CD4-positive, alpha-beta T cell treated with Interleukin-4 for 1 hour (primary cell): ENCODE results near the gene AHCTF1.
"Not testable (repeated sequence)": the region's sequence is repeated elsewhere in the genome, so short reads cannot be mapped to it uniquely, and the experiment has no call there.

Source experiments
- DNase-seq, 2 donors: peaks; one replicate each; pipeline ENCODE4 v3.0.0-alpha.2; 2020 to 2022

AHCTF1 gene

DNA sequence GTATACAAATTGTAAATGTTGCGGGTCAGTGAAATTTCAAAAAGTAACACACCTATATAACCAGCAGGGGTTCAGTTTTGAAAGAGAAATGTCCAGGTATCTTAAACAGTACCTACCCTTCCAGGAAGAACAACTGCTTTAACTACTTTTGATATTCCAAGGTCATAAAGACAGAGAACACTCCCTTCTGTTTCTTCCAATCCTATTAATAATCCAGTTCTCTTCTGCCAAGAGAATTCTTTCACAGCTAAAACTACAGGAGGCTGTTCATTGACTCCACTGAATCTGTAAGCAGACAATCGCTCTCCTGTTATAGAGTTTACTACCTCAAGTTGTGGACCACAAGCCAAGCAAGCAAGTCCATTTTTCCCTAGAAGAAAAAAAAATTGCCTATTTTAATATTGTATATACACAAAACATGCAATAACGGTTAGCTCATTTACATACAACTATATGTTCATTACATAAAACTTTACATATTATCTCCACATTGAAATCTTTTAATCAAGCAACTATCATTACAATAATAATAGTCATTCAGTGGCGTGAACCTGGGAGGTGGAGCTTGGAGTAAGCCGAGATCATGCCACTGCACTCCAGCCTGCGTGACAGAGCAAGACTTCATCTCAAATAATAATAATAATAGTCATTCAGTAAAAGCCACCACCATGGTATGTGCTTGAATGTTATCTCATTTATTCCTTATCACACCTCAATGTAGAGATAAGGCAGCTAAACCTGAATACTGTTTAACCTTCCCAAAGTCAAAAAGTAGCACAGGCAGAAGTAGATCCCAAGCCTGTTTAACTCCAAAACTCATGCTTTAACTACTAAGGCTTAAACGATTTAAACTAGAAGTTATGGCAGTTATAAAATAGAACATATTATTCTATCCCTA is 15.5 kb downstream of the AHCTF1 start:
- DNase-seq: not testable (repeated sequence)

DNA sequence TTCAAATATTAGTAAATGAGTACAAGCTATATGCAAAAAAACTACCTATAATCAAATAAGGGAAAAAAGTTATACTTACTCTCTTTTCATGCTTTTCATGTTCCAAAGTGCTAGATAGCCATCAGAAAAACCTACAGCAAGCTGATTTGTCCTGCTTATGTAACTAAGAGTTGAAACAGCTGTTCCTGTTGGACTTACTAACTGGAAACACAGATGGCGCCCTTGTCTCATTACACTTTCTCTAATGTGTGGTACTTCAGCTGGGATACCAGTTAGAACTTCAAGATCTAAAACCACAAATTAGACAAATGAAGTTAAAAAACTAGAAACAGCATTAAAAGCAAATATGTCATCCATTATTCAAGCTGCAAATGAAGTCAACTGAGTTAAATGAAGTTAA is 24.3 kb downstream of the AHCTF1 start:
- peak; percentile 36 to 52 for DNase-seq

DNA sequence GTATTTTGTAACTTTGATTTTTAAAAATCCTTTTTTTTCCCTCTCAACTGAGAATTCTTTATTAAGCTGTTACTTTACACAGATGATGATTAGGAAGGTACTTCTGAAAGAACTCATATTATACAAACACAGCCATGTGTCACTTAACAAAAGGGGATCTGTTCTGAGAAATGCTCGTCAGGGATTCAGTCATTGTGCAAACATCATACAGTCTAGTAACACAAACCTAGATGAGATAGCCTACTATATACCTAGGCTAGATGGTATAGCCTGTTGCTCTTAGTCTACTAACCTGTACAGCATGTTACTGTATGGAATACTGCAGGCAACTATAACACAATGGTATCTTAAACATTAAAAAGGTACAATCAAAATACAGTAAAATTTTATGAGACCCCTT is 24.9 kb downstream of the AHCTF1 start:
- DNase-seq: no peak

DNA sequence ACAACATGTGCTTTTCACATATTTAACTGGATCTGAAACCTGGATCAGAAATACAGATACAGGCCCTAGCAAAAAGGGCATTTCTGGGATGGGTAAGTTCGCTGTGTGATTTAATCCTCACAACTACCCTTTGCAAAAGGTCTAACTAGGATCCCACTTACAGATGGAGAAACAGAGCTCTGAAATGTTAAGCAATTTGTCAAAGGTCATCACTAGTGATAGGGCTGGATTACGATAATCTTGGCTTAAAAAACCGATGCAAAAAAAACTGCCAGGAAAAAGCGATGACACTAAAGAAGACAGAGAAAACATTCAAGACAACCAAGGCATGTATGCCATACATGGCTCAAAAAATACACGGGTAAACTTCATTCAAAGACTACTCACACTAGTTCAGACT is 29.9 kb downstream of the AHCTF1 start:
- DNase-seq: no peak

DNA sequence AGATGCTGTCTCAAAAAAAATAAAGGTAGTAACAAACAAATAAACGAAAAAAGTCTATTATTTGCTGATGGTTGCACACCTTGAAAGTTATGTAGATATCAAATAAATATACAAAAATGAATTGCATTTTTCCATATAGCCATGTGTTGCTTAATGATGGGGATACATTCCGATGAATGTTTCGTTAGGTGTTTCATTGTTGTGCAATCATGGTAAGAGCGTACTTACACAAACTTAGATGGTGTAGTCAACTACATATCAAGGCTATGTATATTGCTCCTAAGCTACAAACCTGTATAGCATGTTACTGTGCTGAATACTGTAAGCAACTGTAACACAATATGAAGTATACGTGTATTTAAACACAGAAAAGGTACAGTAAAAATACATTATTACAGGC is 34.4 kb downstream of the AHCTF1 start:
- DNase-seq: no peak

DNA sequence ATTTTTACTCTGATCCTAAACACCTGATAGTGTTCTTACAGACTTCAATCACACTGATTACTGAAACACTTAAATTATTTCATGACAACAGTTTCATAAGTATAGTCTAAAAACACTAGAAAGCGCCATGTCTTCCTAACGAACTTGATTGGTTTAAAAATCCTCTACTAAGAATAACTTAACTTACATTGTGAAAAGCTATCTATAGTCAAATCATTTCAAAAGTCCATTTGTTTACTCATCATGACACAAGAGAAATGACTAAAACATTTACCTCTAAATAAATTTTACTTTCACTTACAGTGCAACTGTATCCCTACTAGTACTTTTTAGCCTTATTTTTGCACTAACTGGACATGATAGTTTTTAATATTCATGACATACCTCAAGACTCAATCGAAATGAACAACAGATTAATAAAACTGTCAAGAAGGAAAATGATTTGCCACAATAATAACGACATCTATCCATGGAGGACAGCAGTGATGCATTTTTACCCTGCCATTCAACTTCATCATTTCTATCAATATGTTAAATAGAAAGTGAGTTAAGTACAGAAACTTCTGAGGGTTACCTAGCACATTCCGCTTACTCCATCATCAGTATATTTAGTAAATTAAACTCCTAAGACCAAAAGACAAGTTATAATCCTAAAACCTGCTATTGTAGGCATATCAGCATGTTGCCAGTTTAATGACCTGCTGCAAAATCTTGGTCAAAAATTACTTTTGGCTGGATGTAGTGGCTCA is 38.4 kb downstream of the AHCTF1 start:
- DNase-seq: no peak

DNA sequence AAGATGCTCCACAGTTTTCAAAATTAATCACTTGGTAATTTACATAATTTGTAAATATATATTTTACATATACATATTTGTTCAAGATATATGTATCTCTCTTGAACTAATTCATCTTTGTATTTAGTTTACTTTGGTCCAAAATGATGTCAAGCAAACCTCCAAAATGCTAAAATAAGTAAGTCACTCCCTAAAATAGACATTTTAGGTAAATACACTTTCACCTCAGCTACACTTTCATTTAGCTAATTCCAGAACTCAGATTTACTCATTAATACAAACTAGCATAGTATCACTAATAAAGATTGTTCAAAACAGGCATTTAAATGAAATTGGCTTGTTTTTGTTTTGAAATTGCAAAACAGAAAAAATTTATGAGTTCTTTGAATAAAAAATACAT is 40.6 kb downstream of the AHCTF1 start:
- DNase-seq: no peak

DNA sequence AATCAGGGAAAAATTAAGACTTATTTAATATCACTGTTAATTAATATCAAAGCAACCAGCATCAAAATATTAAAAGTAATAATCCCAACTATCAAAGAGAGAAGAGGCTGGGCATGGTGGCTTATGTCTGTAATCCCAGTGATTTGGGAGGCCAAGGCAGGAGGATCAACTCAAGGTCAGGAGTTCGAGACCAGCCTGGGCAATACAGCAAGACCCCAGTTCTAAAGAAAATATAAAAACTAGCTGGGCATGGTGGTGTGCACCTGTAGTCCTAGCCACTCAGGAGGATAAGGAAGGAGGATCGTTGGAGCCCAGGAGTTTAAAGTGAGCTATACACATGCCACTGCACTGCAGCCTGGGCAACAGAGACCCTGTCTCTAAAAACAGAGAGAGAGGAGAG is 43.2 kb downstream of the AHCTF1 start:
- no peak for DNase-seq

DNA sequence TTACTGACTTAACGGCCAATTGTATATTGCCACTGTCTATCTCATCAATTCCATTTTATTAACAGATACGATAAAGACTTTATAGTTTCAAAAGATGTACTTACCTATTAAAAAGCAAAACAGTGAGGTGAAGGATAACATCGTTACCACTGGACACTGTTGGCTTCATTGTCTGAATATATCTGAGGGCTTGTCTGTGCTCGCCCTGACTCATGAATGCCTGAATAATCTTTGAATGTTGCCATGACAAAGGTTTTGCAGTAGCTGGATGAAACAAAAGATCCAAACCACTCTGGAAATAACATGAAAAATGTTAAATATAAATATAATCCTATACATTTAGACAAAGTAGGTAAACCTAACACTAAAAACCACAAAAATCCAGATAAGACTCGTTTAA is 46.4 kb downstream of the AHCTF1 start:
- DNase-seq: not testable (repeated sequence)

DNA sequence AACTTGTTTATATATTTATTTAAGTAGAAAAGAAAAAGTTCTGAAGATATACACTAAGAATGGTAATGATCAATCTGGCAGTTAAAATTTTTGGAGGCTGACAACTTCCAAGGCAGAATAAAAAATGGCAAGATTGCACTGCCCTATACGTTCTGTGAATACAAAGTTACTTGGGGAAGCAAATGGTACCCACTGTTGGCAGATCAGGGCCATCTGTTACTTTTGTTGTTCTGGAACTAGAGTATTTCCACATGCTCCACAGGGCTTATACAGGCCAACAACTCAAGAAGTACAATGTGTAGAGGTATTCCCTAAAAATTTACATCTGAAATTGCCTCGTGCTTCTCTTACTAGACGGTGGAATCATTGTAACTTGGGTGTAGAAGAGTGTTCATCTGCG is 53.2 kb downstream of the AHCTF1 start:
- DNase-seq: no peak

DNA sequence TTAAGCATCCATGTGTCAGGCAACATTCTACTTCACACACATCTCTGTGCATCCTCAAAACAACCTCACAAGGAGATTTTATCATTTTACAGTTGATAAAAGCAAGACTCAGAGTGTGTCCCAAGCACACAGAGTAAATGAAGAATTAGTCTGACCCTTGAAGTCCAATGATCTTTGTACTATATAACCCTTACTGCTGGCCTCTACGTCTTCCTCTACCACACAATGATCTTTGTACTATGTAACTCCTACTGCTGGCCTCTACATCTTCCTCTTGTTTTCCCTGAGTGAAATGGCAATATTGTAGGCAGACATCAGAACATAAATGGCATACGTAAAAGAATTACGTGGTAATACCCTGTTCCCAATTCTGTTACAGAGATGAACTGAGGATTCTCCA is 55.3 kb downstream of the AHCTF1 start:
- no peak for DNase-seq

DNA sequence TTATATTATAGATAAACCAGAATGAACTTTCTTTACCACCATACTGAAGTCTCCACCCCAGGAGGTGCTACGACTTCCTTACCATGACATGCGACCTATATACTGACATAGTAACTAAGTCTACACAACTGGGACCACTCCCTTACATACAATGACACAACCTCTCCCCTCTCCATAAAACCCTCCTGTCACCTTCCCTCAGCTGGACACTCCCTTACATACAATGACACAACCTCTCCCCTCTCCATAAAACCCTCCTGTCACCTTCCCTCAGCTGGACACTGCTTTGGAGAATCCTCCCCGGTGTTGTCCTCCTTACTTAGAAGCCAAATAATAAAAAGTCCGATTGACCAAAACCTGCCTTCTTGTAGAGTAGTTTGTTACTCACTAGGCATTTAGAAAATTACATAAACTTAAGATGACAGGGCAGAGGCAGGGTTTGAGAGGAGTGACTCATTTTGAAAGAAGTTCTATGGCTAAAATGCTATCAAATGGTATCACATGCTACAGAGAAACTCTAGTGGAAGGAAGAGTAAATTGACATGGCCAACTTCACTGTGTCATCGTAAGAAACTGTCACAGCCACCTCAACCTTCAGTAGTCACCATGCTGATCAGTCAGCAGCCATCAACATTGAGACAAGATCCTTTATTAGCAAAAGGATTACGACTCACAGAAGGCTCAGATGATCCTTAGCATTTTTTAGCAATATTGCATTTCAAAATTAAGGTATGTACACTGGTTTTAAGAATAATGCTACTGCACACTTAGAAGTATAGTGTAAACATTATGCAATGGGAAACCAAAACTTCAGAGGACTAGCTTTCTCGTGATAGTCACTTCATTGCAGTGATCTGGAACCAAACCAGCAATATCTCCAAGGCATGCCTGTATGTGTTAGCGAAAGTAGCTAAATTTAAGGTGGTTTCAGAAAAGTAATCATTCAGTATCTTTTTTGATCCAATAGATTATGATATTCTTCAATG is 56.4 kb downstream of the AHCTF1 start:
- DNase-seq: no peak

DNA sequence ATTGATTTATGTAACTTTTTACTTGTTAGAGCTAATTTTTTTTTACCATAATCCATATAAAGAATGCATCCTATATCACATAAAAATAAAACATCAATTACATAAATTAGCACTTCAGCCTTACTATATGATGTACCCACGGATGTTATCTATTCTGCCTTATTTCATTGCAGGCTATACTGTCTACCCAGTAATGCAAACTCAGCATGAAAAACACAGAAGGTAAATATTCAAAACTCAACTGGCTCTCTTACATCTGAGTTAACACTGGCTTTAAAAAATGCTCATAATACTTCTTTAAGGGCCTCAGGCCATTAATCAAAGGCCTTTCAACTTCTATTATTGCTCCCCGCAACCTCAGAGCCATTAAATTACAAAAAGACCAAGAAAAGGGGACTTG is 65.8 kb downstream of the AHCTF1 start:
- DNase-seq: no peak

DNA sequence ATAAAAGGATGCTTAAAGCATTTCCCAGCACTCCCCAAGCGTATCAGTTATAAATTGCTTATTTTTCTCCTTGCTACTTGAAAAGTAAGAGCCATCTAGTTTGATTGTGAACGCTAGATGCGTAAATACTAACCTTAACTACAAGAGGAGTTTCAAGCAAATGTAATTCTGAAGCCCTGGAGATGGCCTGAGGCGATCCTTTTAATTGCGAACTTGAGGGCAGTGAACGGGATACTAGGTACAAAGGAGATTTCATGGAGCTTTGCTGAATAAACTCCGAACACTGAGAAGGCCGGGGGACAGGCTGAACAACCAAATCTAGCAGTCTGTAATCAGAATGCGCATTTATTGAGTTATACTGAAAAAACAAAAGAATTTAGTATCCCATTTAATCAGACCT is 68.0 kb downstream of the AHCTF1 start:
- DNase-seq: not testable (repeated sequence)

DNA sequence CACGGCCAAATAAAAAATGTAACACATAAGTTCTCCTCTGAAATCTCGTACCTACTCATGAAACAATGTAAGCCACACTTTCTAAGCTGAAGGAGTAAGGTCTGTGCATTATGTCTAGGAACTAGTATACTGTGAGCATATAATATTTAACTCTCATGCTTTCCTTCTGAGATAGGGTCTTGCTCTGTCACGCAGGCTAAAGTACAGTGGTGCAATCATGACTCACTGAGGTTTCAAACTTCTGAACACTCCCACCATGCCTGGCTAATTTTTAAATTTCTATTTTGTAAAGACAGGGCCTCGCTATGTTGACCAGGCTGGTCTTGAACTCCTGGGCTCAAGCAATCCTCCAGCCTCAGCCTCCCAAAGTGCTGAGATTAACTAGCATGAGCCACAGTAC is 71.3 kb downstream of the AHCTF1 start:
- no peak for DNase-seq

DNA sequence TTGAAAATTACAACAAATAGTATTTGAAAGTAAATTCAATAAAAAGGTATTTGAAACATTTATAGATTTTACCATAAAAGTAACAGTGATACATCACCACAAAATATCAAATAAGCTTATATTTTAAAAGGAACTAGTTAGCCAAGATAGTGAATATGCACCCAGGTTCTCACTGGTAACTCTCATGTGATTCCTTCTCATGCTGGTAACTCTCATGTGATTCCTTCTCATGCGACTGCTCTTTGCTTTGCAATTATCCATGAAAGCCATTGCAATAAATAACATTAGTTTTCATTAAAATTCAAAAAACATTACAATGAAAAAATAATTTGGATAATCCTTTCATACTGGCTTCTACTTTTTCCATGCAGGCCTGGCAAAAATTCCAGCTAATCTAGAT is 75.4 kb downstream of the AHCTF1 start:
- DNase-seq: no peak

DNA sequence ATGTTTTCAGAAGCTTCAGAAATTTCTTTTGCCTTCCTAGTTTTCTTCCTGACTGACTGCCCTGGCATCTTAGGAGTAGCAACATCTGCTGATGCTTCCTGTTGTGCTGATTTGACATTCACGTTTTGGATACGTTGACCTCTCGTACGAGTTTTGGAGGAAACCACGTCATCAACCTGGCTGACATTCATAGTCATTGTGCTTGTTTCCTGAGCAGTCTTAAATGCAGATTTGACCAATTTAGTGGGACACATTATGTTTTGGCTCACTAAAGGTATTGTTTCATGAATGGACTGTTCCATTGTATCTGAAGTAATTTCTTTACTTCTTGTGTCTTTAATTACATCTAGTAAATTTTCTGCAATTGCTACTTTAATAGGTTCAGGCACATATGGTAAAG is 81.1 kb downstream of the AHCTF1 start:
- not testable (repeated sequence) for DNase-seq

DNA sequence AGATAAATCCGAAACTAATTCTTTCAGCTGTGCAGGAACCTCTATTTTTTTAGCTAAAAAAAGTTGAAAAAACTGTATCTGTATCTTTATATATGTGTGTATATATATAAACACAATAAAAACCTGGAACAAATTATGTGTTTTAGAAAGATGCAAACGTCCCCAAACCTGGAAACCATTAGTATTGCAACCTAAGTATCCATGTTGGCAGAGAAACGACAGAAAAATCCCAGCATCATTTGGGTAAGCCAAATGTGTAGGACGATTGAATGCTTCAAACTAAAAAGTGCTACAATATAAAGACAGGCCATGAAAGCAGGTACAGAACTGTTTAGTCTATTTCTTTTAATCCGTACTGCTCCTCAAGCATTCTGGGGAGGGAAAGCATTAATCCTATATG is 87.9 kb downstream of the AHCTF1 start:
- DNase-seq: no peak

DNA sequence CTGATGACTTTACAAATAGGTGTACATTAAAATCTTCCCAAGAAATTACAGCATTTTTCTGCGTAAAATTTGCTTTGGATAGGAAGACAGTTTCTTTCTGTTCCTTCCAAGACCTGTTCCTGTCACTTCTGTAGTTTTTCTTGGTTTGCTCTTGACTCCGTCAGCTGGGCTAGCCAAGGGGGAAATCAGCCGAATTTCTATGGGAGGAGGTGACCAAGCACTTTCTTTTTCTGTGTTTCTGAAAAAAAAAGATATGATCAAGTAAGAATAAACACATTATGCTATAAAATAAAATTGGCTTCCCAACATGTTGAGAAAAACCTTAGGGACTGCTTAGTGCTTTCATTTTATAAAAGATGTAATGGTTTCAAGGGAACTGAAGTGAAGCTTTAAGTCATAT is 91.0 kb downstream of the AHCTF1 start:
- not testable (repeated sequence) for DNase-seq

DNA sequence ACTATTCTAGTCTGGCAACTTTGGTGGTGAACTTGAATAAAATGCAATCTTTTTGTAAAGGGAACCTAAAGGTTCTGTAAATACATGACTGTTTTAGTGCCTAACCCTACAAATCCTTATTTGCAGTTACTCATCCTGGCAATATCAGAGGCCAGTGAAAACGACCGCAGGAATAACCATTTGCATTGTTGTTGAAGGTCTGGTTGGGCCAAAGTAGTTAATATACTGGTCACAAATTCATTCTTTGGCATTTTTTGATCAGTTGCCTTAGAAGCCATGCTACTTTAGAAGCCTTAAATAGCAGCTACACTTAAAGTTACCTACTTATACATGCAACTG is 93.7 kb downstream of the AHCTF1 start:
- no peak for DNase-seq

DNA sequence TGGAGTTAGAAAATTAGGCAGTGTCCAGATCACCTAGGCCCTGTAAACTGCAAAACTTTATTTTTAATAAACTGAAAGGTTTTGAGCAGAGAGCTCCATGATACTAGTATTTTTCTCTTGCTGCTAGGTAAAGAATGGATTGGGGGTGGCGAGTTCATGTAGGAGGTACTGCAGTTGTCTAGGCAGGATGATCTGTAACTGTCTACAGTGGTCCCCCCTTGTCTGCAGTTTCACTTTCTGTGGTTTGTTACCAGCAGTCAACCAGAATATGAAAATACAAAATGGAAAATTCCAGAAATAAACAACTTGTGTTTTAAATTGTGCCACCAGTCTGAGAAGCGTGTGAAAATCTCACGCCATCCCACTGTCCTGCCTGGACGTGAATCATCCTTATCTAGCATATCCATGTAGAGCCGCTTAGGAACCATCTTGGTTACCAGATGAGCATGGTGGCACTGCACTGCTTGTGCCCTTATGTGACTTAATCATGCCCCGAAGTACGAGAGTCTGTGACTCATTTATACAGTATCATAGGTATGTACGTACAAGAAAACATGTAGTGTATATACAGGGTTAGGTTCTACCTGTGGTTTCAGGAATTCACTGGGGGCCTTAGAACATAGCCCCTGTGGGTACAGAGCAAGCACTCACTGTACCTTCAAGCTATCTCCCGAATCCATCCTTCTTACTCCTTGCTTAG is 94.2 kb downstream of the AHCTF1 start:
- no peak for DNase-seq

DNA sequence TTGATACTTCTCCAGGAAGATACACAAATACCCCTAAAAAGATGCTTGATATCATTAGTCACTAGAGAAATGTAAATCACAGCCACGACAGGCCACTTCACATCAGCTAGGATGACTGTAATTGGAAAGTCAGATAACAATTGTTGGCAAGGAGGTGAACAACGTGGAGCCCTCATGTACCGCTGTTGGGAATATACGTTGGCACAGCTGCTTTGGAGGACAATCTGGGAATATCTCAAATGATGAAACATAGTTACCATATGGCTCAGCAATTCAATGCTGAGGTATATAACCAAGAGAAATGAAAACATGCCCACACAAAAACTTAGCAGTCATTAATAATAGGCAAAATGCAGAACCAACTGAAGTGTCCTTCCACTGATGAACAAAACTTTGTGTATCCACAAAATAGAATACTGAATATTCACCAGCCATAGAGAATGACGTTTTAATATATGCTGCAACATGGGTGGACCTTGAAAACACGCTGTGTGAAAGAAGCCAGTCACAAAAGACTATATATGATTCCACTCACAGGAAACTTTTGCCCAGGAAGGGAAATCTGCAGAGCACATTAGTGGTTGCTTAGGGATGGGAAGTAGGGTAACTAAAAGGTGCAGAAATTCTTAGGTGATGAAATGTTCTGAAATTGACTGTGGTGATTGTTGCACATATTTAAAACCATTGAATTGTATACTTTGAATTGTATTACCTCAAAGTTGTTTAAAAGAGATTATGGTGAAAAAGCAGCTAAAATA is 95.4 kb downstream of the AHCTF1 start:
- no peak for DNase-seq
